GM12872 (cell line): ENCODE measurements around the gene SLC25A39.

ENCODE experiments used
- CTCF ChIP-seq: IDR thresholded peaks from 3 replicates; pipeline ENCODE4 v1.5.1; 2011; ENCODE audit warnings: low read depth, mild to moderate bottlenecking, low read length, moderate library complexity; ENCODE audit not compliant: insufficient read depth

SLC25A39 gene

GRCh38 chr17:44277976-44278375 is 46.6 kb downstream of the SLC25A39 start:
- no peak for TF ChIP-seq CTCF

- no peak for TF ChIP-seq CTCF
Observed at GRCh38 chr17:44273607-44274006, 51.0 kb downstream of the SLC25A39 start.

GRCh38 chr17:44272954-44273353 is 51.7 kb downstream of the SLC25A39 start:
- TF ChIP-seq CTCF, result no peak

- TF ChIP-seq CTCF, result no peak
Observed at GRCh38 chr17:44272321-44272951, 52.2 kb downstream of the SLC25A39 start.
